ENCODE measurements around the gene LTN1. TPM values are rescaled to one million over a fixed set of nuclear protein-coding genes. Genes with fewer than 3 reads are reported as not detected.

Gene LTN1
- total RNA-seq = 38.1 TPM

GRCh38 chr21:28992526-28993292 lies at the start of gene LTN1:
TSS of gene LTN1 (minus strand) at chr21:28992877. CDS start at chr21:28992805, 72 bp downstream.

GRCh38 chr21:29024474-29025327 lies 32.0 kb upstream of the LTN1 start, which contains the start of gene USP16:
TSS of gene USP16 (plus strand) at chr21:29024668. CDS start at chr21:29027914, 3,246 bp downstream.

Other genes with a start within 250 kb of the LTN1 start
- 12.3 TPM for gene RWDD2B, start 26.5 kb upstream of the LTN1 start, total RNA-seq
- gene USP16, start 31.8 kb upstream of the LTN1 start, total RNA-seq = 22.9 TPM
- 104 TPM for gene CCT8, start 80.8 kb upstream of the LTN1 start, total RNA-seq
- 6.1 TPM for gene MAP3K7CL, start 137.8 kb upstream of the LTN1 start, total RNA-seq